Astrocyte (in vitro differentiated cells and primary cell): Measurements from ENCODE around the gene GRM4.

Source experiments
- CTCF ChIP-seq: IDR thresholded peaks from 2 replicates; pipeline ENCODE4 v1.5.1; 2011; ENCODE audit warnings: low read depth, mild to moderate bottlenecking, inconsistent platforms, low read length, moderate library complexity; ENCODE audit not compliant: insufficient read depth
- EZH2 ChIP-seq: IDR thresholded peaks from 2 replicates; pipeline ENCODE4 v1.6.1; 2012; ENCODE audit warnings: mild to moderate bottlenecking, low read length, inconsistent platforms; ENCODE audit not compliant: insufficient read depth

- TF ChIP-seq CTCF, result no peak
- TF ChIP-seq EZH2, result no peak
Measured at GRCh38 chr6:34005901-34006531, 139.9 kb downstream of the GRM4 start.
